GM10266 (cell line): ENCODE measurements around the gene RPA1.

Source experiments
- DNase-seq: peaks from one replicate; pipeline ENCODE4 v3.0.0; 2012; ENCODE audit errors: extremely low spot score
- TF ChIP-seq, protein P1 (sequence below): IDR thresholded peaks from 2 replicates; pipeline ENCODE4 v1.5.1; 2012; ENCODE audit warnings: mild to moderate bottlenecking, low read depth; ENCODE audit not compliant: control insufficient read depth, insufficient read depth; ENCODE audit errors: missing control alignments

Gene RPA1

DNA sequence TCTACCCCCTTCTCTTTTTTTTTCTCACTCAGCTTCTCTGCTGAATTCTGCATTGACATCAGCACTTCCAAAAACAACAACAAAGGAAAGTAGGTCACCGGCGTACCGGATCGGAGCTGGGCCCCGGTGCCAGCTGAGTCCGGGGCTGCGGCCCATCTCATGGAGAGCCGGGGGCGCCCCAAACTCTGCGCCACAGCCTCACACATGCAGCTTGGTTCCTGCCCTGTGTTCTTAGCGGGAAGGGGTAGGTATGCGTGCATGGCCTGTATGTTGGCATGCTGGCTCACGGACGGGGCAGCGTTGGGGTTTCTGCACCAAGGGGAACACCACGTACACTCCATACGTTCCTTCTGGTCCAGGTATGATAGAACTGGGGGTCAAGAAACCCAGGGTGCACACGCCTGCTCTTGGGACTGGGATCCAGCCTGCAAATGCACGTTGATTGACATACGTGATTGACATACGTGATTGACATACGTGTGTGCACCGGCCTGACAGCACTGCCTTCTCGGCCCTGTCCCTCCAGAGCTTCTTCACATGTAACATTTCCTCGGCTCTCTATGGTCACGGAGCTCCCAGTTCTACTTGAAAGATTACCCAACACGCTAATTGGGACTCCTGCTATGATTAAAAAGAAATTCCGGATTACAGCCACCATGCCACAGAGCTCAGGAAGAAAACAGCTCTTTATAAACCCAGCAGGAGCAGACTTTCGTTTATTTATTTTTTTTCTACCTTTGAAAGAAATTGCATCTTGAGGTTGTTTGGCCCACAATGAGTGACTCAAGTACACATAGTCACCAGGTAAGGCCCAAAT, 88.7 kb downstream of the RPA1 start:
- TF ChIP-seq, protein P1, sequence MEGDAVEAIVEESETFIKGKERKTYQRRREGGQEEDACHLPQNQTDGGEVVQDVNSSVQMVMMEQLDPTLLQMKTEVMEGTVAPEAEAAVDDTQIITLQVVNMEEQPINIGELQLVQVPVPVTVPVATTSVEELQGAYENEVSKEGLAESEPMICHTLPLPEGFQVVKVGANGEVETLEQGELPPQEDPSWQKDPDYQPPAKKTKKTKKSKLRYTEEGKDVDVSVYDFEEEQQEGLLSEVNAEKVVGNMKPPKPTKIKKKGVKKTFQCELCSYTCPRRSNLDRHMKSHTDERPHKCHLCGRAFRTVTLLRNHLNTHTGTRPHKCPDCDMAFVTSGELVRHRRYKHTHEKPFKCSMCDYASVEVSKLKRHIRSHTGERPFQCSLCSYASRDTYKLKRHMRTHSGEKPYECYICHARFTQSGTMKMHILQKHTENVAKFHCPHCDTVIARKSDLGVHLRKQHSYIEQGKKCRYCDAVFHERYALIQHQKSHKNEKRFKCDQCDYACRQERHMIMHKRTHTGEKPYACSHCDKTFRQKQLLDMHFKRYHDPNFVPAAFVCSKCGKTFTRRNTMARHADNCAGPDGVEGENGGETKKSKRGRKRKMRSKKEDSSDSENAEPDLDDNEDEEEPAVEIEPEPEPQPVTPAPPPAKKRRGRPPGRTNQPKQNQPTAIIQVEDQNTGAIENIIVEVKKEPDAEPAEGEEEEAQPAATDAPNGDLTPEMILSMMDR: no peak
- DNase-seq: no peak

DNA sequence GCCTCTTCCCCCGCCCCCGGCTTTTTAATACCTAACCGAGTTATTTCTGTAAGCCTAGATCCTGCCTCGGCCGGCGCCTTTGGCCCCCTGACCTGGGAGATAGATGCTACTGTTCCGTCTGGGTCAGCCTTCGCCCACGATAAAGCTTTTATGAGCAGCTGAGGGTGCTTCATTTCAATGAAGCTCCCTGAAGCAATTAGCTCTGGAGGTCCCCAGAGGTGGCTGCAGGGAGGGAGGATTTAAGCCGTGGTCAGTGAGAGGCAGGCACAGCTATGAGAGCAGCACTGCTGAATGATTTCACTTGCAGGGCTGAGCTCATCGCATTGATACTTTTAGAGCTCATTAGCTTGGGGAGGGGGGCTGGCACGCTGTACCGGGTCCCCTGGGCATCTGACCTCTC, 89.4 kb downstream of the RPA1 start:
- no peak for DNase-seq
- TF ChIP-seq, protein P1: no peak

DNA sequence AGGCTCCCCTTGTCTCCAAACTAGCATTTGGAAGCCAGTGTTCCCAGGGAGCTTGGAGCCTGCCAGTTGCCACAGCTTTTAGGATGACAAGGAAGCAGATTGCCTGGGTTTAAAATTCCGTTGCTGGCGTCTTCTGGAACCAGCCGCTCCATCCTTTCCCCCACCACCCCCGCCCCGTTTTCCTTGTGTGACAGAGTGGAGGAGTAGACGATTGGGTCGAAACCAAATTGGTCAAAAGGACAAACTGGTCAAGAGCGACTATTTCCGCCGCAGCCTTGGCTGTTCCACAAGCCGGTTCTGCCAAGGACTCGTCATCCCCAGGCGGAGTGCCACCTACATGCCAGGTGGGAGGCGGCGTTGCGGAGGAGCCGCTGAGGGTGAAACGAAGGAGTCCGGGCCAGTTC, 91.1 kb downstream of the RPA1 start:
- no peak for DNase-seq
- TF ChIP-seq, protein P1: no peak

DNA sequence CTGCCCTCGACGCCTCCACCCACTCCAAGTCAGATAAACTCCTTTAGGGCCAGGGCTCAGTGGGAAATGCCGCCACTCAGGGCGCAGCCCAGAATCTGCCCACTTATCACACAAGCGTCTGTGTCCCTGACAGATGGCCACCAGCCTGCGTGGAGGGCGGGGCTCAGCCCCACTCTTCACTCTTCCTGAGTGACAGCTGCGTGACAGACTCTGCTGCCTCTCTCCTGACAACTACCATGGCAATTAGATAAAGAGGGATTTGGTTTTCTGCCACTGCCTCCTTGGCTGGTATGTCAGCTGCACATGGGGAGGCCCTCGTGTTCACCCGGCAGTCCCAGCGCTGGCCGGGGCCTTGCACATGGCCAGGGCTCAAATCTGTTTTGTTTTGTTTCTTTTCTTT, 99.2 kb downstream of the RPA1 start:
- TF ChIP-seq, protein P1: no peak
- no peak for DNase-seq

DNA sequence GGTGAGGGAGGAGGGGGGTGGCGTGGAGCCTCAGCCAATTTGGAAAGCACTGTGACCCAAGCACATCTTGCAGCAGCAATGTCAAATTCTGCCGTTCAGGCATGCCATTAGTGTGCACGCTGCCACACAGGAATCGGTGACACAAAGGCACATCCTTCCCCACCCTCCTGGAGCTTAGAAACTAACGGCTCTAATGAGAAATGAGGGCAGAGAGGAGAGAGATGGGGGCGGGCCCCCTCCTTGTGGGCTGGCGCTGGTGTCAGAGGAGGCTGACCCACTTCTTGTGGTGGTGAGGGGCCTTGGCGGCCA, 100.5 kb downstream of the RPA1 start:
- DNase-seq: no peak
- TF ChIP-seq, protein P1: no peak

DNA sequence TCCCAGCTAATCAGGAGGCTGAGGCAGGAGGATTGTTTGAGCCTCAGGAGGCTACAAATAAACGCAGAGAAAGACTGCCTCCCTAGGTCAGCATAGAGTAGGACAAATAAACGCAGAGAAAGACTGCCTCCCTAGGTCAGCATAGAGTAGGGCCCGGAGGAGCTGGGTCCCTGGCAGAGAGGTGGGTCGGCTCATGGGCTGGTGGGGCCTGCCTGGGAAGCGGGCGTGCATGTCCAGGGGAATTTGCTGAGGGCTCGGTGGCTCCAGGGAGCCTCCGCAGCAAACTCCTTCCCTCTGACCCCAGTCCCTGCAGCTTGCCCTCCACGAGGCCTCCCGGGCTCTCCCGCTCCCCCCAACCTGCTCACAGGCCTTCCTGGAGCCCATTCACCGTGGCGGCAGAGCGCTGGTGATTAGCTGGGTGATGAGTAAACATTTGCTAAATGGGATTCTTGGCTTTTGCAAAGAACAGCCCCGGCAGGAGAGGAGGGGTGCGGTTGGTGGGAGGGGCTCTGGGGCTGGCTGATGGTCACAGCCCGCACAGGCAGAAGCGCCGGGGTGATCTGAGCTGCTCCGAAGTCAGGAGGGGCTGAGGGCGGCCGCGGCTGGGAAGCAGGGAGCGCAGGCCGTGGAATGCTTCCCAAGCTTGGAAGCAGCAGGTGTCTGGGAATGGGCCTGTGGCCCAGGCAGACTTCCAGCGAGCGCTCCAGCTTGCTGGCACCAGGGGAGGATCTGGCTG, 102.2 kb downstream of the RPA1 start:
- DNase-seq: no peak
- TF ChIP-seq, protein P1: no peak

DNA sequence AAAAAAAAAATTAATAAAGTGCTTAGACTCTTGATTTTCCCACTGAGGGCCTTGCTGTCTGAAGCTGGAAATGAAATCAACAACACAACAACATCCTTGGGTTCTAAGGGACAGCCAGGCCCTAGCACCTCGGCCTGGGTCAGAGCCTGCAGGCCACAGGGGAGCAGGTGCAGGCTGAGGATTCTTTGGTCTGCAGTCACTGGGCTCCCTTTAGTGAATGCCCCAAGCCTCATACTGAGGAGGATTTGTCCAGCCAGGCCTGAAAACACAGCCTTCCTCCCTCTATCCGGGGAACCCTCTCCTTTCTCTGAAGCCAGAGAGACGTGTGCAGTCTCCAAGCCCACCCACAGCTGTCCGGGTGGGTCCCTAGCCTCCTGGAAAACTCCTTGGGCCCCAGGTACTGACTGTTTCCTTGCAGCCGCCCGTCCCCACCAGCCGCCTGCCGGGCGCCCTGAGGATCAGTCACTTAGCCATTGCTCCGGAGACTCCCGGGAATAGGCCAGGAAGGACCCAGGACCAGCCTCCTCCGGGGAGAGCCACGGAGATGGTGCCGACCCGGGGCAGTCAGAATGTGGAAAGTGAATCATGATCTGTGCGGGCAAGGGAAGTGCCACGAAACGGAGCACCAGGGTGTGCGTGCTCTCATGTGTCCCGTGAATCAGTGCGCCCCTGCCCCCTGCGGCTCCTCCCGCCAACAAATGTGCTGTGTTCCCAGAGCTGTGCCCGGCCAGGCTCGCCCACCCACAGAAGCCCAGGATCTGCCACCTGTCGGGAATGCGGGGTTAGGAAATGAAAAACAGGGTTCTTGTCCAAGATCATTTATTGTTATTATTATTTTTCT, 104.3 kb downstream of the RPA1 start:
- TF ChIP-seq, protein P1: no peak
- no peak for DNase-seq
